A549 (cell line): ENCODE results near the gene DIAPH2.

Experiments
- BHLHE40 ChIP-seq: IDR thresholded peaks from 2 replicates; pipeline ENCODE4 v1.6.1; 2012; ENCODE audit warnings: low read depth, low read length, inconsistent platforms
- E2F6 ChIP-seq: IDR thresholded peaks from 2 replicates; pipeline ENCODE4 v1.6.1; 2012; ENCODE audit warnings: low read depth, borderline replicate concordance
- FOXS1 ChIP-seq: fragments of 250-450 bp; sonication (Bioruptor Pico); IDR thresholded peaks from 2 replicates; pipeline ENCODE4 v1.5.0; 2020; ENCODE audit warnings: mild to moderate bottlenecking, moderate library complexity
- HDAC2 ChIP-seq: fragments of 200-600 bp; sonication (generic); IDR thresholded peaks from 2 replicates; pipeline ENCODE4 v1.6.1; 2016
- NPAS2 ChIP-seq: fragments of 250-450 bp; sonication (Bioruptor Pico); IDR thresholded peaks from 2 replicates; pipeline ENCODE4 v1.8.0; 2022; ENCODE audit warnings: mild to moderate bottlenecking, moderate library complexity, borderline replicate concordance
- PBX3 ChIP-seq: IDR thresholded peaks from 2 replicates; pipeline ENCODE4 v1.6.1; 2012
- POLR2A ChIP-seq: IDR thresholded peaks from 2 replicates; pipeline ENCODE4 v1.6.1; 2012; ENCODE audit warnings: mild to moderate bottlenecking, low read length
- ZFP36 ChIP-seq: fragments of 450-650 bp; IDR thresholded peaks from 2 replicates; pipeline ENCODE4 v1.6.1; 2014; ENCODE audit warnings: borderline replicate concordance; ENCODE audit not compliant: partially characterized antibody
- TF ChIP-seq, protein P1 (sequence below): fragments of >200 bp; sonication (Bioruptor Twin); formaldehyde crosslinking; IDR thresholded peaks from 3 replicates; pipeline ENCODE4 v1.5.1; 2016

GRCh38 chrX:96791559-96791958, 106.9 kb downstream of the DIAPH2 start:
- TF ChIP-seq, protein P1, sequence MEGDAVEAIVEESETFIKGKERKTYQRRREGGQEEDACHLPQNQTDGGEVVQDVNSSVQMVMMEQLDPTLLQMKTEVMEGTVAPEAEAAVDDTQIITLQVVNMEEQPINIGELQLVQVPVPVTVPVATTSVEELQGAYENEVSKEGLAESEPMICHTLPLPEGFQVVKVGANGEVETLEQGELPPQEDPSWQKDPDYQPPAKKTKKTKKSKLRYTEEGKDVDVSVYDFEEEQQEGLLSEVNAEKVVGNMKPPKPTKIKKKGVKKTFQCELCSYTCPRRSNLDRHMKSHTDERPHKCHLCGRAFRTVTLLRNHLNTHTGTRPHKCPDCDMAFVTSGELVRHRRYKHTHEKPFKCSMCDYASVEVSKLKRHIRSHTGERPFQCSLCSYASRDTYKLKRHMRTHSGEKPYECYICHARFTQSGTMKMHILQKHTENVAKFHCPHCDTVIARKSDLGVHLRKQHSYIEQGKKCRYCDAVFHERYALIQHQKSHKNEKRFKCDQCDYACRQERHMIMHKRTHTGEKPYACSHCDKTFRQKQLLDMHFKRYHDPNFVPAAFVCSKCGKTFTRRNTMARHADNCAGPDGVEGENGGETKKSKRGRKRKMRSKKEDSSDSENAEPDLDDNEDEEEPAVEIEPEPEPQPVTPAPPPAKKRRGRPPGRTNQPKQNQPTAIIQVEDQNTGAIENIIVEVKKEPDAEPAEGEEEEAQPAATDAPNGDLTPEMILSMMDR = no peak
- TF ChIP-seq POLR2A (no peak), ZFP36 (no peak), NPAS2 (CRISPR knock-in tag) (no peak), BHLHE40 (no peak), HDAC2 (no peak), E2F6 (no peak), FOXS1 (CRISPR knock-in tag) (no peak), PBX3 (no peak)
